ENCODE results near the gene CPHXL.

Gene CPHXL

GRCh38 chr16:75726390-75726789, at the start of gene CPHXL:
CPHXL (minus strand) TSS chr16:75726490; CDS start chr16:75726442, 48 bp downstream.
- DNase-seq (ENCODE audit: low read depth) = no peak

GRCh38 chr16:75774197-75774596, 47.9 kb upstream of the CPHXL start:
- no peak for DNase-seq (ENCODE audit: low read depth)

- DNase-seq (ENCODE audit: low read depth) = no peak
These were observed 43.8 kb upstream of the CPHXL start for GRCh38 chr16:75770051-75770450.

- peak; percentile 8 for DNase-seq (ENCODE audit: low read depth)
These were observed 38.0 kb upstream of the CPHXL start for GRCh38 chr16:75764154-75764768.

- DNase-seq (ENCODE audit: low read depth) = no peak
These were observed 36.9 kb upstream of the CPHXL start for GRCh38 chr16:75763204-75763603.

GRCh38 chr16:75762746-75763145, 36.5 kb upstream of the CPHXL start:
- DNase-seq (ENCODE audit: low read depth) = no peak

GRCh38 chr16:75761108-75761507, 34.8 kb upstream of the CPHXL start:
- DNase-seq (ENCODE audit: low read depth) = no peak

GRCh38 chr16:75760018-75760519, 33.8 kb upstream of the CPHXL start:
- no peak for DNase-seq (ENCODE audit: low read depth)

GRCh38 chr16:75758215-75758614, 31.9 kb upstream of the CPHXL start:
- DNase-seq (ENCODE audit: low read depth) = no peak

- no peak for DNase-seq (ENCODE audit: low read depth)
These were observed 27.9 kb upstream of the CPHXL start for GRCh38 chr16:75754141-75754540.

GRCh38 chr16:75750528-75750927, 24.2 kb upstream of the CPHXL start:
- DNase-seq (ENCODE audit: low read depth) = no peak

GRCh38 chr16:75746359-75746758, 20.1 kb upstream of the CPHXL start:
- DNase-seq (ENCODE audit: low read depth) = no peak

GRCh38 chr16:75745823-75746222, 19.5 kb upstream of the CPHXL start:
- no peak for DNase-seq (ENCODE audit: low read depth)

- DNase-seq (ENCODE audit: low read depth) = no peak
These were observed 19.0 kb upstream of the CPHXL start for GRCh38 chr16:75745242-75745641.

- no peak for DNase-seq (ENCODE audit: low read depth)
These were observed 16.2 kb upstream of the CPHXL start for GRCh38 chr16:75742424-75743047.

- no peak for DNase-seq (ENCODE audit: low read depth)
These were observed 7.3 kb upstream of the CPHXL start for GRCh38 chr16:75733305-75734211.

- DNase-seq (ENCODE audit: low read depth) = no peak
These were observed 6.6 kb upstream of the CPHXL start for GRCh38 chr16:75732871-75733270.

- DNase-seq (ENCODE audit: low read depth) = no peak
These were observed 931 bp upstream of the CPHXL start for GRCh38 chr16:75727221-75727620.

- DNase-seq (ENCODE audit: low read depth) = no peak
These were observed 7.8 kb downstream of the CPHXL start for GRCh38 chr16:75718452-75718851.

- DNase-seq (ENCODE audit: low read depth) = no peak
These were observed 11.6 kb downstream of the CPHXL start for GRCh38 chr16:75714661-75715060.

GRCh38 chr16:75710344-75710743, 15.9 kb downstream of the CPHXL start:
- no peak for DNase-seq (ENCODE audit: low read depth)

- DNase-seq (ENCODE audit: low read depth) = no peak
These were observed 23.0 kb downstream of the CPHXL start for GRCh38 chr16:75703306-75703705.

GRCh38 chr16:75702242-75702641, 24.0 kb downstream of the CPHXL start:
- DNase-seq (ENCODE audit: low read depth) = no peak
